Hematopoietic multipotent progenitor cell treated with erythropoietin and hydrocortisone succinate and interleukin-3 and kit ligand, for 6 days (in vitro differentiated cells): ENCODE data around the gene DRC7.
"Not testable (repeated sequence)": the region's sequence is repeated elsewhere in the genome, so short reads cannot be mapped to it uniquely, and the experiment has no call there.

Experiments
- DNase-seq: peaks from one replicate; pipeline ENCODE4 v3.0.0-alpha.2; 2015

The DRC7 gene

GRCh38 chr16:57694231-57694724, 328 bp upstream of the DRC7 start:
- DNase-seq, result no peak

DNA sequence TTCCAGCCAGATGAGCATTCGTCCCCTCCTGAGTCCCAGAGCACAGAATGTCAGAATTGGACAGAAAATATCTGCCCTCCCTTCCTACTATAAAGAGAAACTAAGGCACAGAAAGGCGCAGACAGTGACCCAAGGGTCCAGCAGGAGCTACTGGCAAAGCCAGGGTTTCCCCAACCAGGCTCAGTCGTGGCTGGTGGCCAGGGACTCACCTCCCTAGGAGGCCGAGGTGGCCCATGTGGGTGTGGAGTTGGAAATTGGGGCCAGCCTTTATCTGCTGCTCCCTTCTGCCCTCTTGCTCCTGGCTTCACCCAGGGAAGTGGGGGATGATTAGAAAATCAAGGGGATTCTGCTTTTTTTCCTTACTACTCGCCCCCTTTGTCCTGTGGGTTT, 1.1 kb downstream of the DRC7 start:
- DNase-seq, result peak; percentile 70

GRCh38 chr16:57696240-57696639, 1.6 kb downstream of the DRC7 start:
- no peak for DNase-seq

- no peak for DNase-seq
Measured at GRCh38 chr16:57697896-57698537, 3.4 kb downstream of the DRC7 start.

GRCh38 chr16:57698812-57699405, 4.3 kb downstream of the DRC7 start:
- DNase-seq, result no peak

DNA sequence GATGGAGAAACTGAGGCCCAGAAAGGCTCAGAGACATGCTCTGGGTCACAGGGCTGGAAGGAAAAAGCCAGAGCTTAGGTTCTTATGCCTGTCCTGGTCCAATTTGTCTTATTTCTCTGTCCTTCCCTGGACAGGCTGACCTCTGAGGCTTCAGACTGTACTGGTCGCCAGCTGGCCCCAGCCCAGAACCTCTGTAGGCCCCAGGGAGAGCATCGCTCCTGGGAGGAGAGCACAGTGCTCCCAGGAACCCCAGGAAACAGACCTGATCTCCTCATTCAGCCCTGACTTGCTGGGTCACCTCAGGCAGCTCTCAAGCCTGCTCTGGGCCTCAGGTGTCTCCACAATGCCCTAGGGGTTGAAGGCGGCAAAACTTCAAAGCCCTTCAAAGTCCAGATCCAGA, 4.9 kb downstream of the DRC7 start:
- no peak for DNase-seq

DNA sequence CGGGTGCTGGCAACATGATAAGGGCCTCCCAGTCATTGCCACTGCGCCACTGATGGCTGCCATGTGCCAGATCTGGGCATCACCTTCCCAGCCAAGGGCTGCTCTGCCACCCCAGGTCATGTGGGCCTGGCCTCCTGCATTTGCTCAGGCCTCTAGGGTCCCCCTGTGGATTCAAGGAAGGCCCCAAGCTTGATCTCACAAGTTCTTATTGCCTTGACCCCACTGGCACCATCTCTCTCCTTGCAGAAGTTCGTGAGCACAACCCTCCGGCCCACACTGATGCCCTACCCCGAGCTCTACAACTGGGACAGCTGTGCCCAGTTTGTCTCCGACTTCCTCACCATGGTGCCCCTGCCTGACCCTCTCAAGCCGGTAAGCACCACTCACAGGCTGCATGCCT, 5.3 kb downstream of the DRC7 start:
- DNase-seq, result no peak

GRCh38 chr16:57700781-57701551, 6.4 kb downstream of the DRC7 start:
- DNase-seq, result peak; percentile 77

GRCh38 chr16:57701759-57702371, 7.3 kb downstream of the DRC7 start:
- no peak for DNase-seq

GRCh38 chr16:57703416-57704010, 8.9 kb downstream of the DRC7 start:
- no peak for DNase-seq

DNA sequence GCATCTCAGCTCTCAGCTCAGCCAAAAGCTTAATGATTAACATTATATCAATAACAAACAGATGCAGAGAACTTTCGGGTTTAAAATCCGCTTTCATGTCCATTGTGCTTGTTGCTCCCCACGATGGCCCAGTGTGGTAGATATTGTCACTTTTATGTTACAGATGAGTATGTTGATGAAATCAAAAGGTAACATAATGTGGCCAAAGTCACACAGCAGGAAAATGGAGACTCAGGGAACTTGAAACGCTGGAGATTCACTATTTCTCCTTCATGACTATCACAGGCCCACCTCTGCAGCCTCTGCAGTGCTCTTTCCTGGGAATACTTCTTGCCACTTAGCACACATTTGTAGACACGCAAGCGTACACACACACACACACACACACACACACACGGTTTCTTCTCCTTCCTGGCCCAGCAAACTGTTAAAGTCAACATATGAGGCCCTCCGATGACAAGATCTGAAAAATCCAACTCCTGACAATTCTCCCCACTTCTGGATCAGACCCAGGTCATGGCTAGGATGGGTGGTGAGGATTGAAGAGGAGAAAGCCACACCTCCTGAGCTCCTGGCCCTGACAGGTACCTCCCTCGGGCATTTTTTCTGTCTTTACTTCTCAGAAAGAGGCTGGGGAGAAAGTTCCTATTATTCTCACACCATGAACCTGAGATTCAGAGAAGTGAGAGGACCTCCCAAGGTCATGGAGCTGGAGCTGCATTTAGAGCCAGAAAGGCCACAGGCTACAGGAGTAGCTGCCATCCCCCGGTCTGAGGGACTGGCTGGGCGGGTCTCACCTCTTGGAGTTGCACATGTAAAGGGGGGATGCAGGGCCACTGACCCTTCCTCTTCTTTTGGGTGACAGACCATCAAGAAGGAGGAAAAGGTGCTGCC, 9.7 kb downstream of the DRC7 start:
- no peak for DNase-seq

- no peak for DNase-seq
Measured at GRCh38 chr16:57704905-57705852, 10.6 kb downstream of the DRC7 start.

- no peak for DNase-seq
Measured at GRCh38 chr16:57706717-57707116, 12.1 kb downstream of the DRC7 start.

DNA sequence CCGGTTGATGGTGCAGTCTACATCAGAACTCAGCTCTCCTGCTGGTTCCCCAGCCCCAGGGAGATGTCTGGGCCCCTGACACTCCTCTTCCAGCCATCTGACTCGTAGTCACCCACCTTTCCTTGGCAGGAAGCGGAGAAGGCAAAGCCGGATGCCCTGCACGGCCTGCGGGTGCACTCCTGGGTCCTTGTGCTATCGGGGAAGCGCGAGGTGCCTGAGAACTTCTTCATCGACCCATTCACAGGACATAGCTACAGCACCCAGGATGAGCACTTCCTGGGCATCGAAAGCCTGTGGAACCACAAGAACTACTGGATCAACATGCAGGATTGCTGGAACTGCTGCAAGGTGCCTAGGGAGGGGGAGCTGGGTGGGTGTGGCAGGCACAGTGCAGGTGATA, 12.7 kb downstream of the DRC7 start:
- no peak for DNase-seq

GRCh38 chr16:57708168-57708567, 13.6 kb downstream of the DRC7 start:
- no peak for DNase-seq

- DNase-seq, result no peak
Measured at GRCh38 chr16:57709663-57710062, 15.1 kb downstream of the DRC7 start.

DNA sequence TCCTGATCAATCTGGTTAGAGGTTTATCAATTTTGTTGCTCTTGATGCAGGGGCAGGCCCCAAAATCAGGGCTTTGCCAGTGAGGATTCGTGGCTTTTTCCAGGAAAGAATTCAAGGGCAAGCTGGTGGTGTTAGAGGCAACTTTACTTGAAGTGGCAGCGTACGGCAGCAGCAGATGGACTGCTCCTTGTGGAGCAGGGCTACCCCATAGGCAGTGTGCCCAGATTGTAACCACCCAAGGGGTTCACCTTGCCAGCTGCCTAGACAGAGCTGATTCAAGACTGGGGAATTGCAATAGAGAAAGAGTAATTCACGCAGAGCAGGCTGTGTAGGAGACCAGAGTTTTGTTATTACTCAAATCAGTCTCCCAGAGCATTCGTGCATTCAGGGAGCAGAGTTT, 16.7 kb downstream of the DRC7 start:
- DNase-seq, result no peak

GRCh38 chr16:57711993-57712392, 17.4 kb downstream of the DRC7 start:
- DNase-seq, result no peak

- DNase-seq, result not testable (repeated sequence)
Measured at GRCh38 chr16:57712569-57712968, 18.0 kb downstream of the DRC7 start.

DNA sequence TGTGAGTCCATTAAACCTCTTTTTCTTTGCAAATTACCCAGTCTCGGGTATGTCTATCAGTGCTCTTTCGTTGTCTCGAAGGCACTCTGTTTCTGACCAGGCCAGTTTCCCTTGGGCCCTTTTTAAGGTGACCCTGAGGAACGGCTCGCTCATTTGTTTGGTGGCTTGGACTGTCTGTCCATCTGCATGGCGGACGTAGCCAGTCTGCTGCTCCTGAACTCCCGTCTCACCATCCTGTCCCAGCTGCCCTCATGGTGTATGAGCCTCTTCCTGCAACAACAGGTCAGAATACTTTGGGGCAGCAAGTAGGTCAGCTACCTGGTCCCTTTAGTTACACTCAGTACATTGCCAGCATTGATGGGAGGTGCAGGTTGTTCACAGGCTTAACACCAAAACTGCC, 19.0 kb downstream of the DRC7 start:
- no peak for DNase-seq

GRCh38 chr16:57714047-57714446, 19.4 kb downstream of the DRC7 start:
- no peak for DNase-seq
